Measurements from ENCODE around the gene COBLL1.

- TF ChIP-seq CTCF (IDR thresholded peaks at IDR 0.05) (peak; percentile 50 to 56 (median 52)), POLR2A (IDR thresholded peaks at IDR 0.05) (no peak)
These were observed 143.7 kb downstream of the COBLL1 start for GRCh38 chr2:164697688-164698461.

All from right lobe of liver (tissue), 4 donors.